Epithelial cell of proximal tubule (primary cell): ENCODE results near the gene NPAS1. TPM values are rescaled to one million over a fixed set of nuclear protein-coding genes. Genes with fewer than 3 reads are reported as not detected.

Source experiments
- DNase-seq: peaks from one replicate; pipeline ENCODE4 v3.0.0-alpha.2; 2011; ENCODE audit warnings: low read depth
- H3K4me3 ChIP-seq: 2 replicates; pipeline ENCODE4 v1.5.1; 2011; ENCODE audit warnings: low read depth, mild to moderate bottlenecking, low read length
- CTCF ChIP-seq: conservative IDR thresholded peaks from 2 replicates; pipeline ENCODE4 v1.5.1; 2012; ENCODE audit warnings: low read depth, mild to moderate bottlenecking, low read length
- total RNA-seq: library from RNA; depleted of rRNA; stranded (reverse); fragments of >200 nt; gene quantifications from 2 replicates; pipeline ENCODE4 v1.2.3, GENCODE V29; 2015

NPAS1 gene
- total RNA-seq, 1 donor from 2014 or later, result 0.63 TPM

GRCh38 chr19:47089767-47090350 lies 70.2 kb downstream of the NPAS1 start:
- no peak for TF ChIP-seq CTCF
- no peak overlapping the region for H3K4me3 ChIP-seq
- DNase-seq, result no peak

- H3K4me3 ChIP-seq, result no peak overlapping the region
- no peak for DNase-seq
- no peak for TF ChIP-seq CTCF
Measured at GRCh38 chr19:47093254-47093653, 73.6 kb downstream of the NPAS1 start.

GRCh38 chr19:47093841-47094240 lies 74.2 kb downstream of the NPAS1 start:
- no peak for DNase-seq
- no peak overlapping the region for H3K4me3 ChIP-seq
- TF ChIP-seq CTCF, result no peak

GRCh38 chr19:47094557-47095475 lies 75.2 kb downstream of the NPAS1 start:
- DNase-seq, result no peak
- H3K4me3 ChIP-seq, result no peak overlapping the region
- no peak for TF ChIP-seq CTCF

Other genes with a start within 250 kb of the NPAS1 start
- gene SLC1A5, start 231.2 kb upstream of the NPAS1 start, total RNA-seq, result 85.1 and 197 TPM in 2 replicates
- gene AP2S1, start 169.0 kb upstream of the NPAS1 start, total RNA-seq, result 172 and 288 TPM in 2 replicates
- gene ARHGAP35, start 158.8 kb upstream of the NPAS1 start, total RNA-seq, result 19.4 and 21.7 TPM in 2 replicates
- 105 and 187 TPM in 2 replicates for gene TMEM160, start 28.8 kb downstream of the NPAS1 start, total RNA-seq
- gene ZC3H4, start 93.9 kb downstream of the NPAS1 start, total RNA-seq, result 18.3 and 30.0 TPM in 2 replicates
- gene SAE1, start 111.0 kb downstream of the NPAS1 start, total RNA-seq, result 140 and 236 TPM in 2 replicates
- 8.7 and 16.0 TPM in 2 replicates for gene BBC3, start 211.4 kb downstream of the NPAS1 start, total RNA-seq
- 14.7 and 17.8 TPM in 2 replicates for gene CCDC9, start 236.7 kb downstream of the NPAS1 start, total RNA-seq